ENCODE data around the gene KRT38. TPM values are rescaled to one million over a fixed set of nuclear protein-coding genes. Genes with fewer than 3 reads are reported as not detected.

KRT38 gene
- total RNA-seq, 4 donors from 2014 or later: 1.6 to 21.6 (median 3.9) TPM; not detected in 1

GRCh38 chr17:41444640-41445039, 3.9 kb upstream of the KRT38 start:
- no peak for TF ChIP-seq EP300 (IDR thresholded peaks at IDR 0.05)
- no peak for TF ChIP-seq POLR2AphosphoS5 (IDR thresholded peaks at IDR 0.05)
- TF ChIP-seq CTCF (IDR thresholded peaks at IDR 0.05): no peak
- TF ChIP-seq POLR2A (IDR thresholded peaks at IDR 0.05): no peak
- WGBS: 58% methylated on average over 3 of the region's 3 CpGs
- no peaks in the 10 kb centered on the region for H3K4me1 ChIP-seq
- H3K9me3 ChIP-seq: no peaks in the 10 kb centered on the region
- H3K36me3 ChIP-seq: no peaks in the 10 kb centered on the region
- H3K4me3 ChIP-seq: no peak overlapping the region
- peaks cover 13% of the 10 kb centered on the region for H3K27me3 ChIP-seq
- H3K27ac ChIP-seq: no peak overlapping the region
- DNase-seq (ENCODE audit: low spot score in 2 of 2): no peak

- WGBS: 31% methylated on average over 1 of the region's 1 CpG
- H3K27me3 ChIP-seq: peaks cover 13% of the 10 kb centered on the region
- TF ChIP-seq POLR2A (IDR thresholded peaks at IDR 0.05) (no peak), EP300 (IDR thresholded peaks at IDR 0.05) (no peak), CTCF (IDR thresholded peaks at IDR 0.05) (no peak), POLR2AphosphoS5 (IDR thresholded peaks at IDR 0.05) (no peak)
Observed at GRCh38 chr17:41444186-41444585, 3.4 kb upstream of the KRT38 start.

GRCh38 chr17:41442739-41443138, 2.0 kb upstream of the KRT38 start:
- H3K27me3 ChIP-seq: peaks cover 13% of the 10 kb centered on the region
- no peaks in the 10 kb centered on the region for H3K36me3 ChIP-seq
- H3K4me3 ChIP-seq: no peak overlapping the region
- H3K9me3 ChIP-seq: no peaks in the 10 kb centered on the region
- no peaks in the 10 kb centered on the region for H3K4me1 ChIP-seq
- H3K27ac ChIP-seq: no peak overlapping the region
- no peak for DNase-seq (ENCODE audit: low spot score in 2 of 2)
- TF ChIP-seq EP300 (IDR thresholded peaks at IDR 0.05): no peak
- no peak for TF ChIP-seq POLR2A (IDR thresholded peaks at IDR 0.05)
- TF ChIP-seq CTCF (IDR thresholded peaks at IDR 0.05): no peak
- TF ChIP-seq POLR2AphosphoS5 (IDR thresholded peaks at IDR 0.05): no peak
- 80% methylated on average over 4 of the region's 4 CpGs for WGBS

More at GRCh38 chr17:41444186-41444585, 3.4 kb upstream of the KRT38 start:
- DNase-seq (ENCODE audit: low spot score in 2 of 2): no peak
- H3K36me3 ChIP-seq: no peaks in the 10 kb centered on the region
- no peaks in the 10 kb centered on the region for H3K9me3 ChIP-seq
- no peak overlapping the region for H3K27ac ChIP-seq
- no peak overlapping the region for H3K4me3 ChIP-seq
- H3K4me1 ChIP-seq: no peaks in the 10 kb centered on the region

- Histone ChIP-seq H3K9me3 (no peaks in the 10 kb centered on the region), H3K27ac (no peak overlapping the region), H3K27me3 (peaks cover 5% of the 10 kb centered on the region), H3K4me3 (no peak overlapping the region), H3K36me3 (no peaks in the 10 kb centered on the region), H3K4me1 (no peaks in the 10 kb centered on the region)
- WGBS: 85% methylated on average over 4 of the region's 5 CpGs
- no peak for DNase-seq (ENCODE audit: low spot score in 2 of 2)
- TF ChIP-seq EP300 (IDR thresholded peaks at IDR 0.05) (no peak), CTCF (IDR thresholded peaks at IDR 0.05) (no peak), POLR2A (IDR thresholded peaks at IDR 0.05) (no peak), POLR2AphosphoS5 (IDR thresholded peaks at IDR 0.05) (no peak)
Observed at GRCh38 chr17:41439375-41439774, 1.4 kb downstream of the KRT38 start.

GRCh38 chr17:41437769-41438168, 3.0 kb downstream of the KRT38 start:
- Histone ChIP-seq H3K27ac (no peak overlapping the region), H3K9me3 (no peaks in the 10 kb centered on the region), H3K4me3 (no peak overlapping the region), H3K27me3 (peaks cover 5% of the 10 kb centered on the region), H3K4me1 (no peaks in the 10 kb centered on the region), H3K36me3 (no peaks in the 10 kb centered on the region)
- no peak for DNase-seq (ENCODE audit: low spot score in 2 of 2)
- TF ChIP-seq CTCF (IDR thresholded peaks at IDR 0.05): no peak
- 80% methylated on average over 9 of the region's 9 CpGs for WGBS
